IMR-90 (cell line): ENCODE results near the gene CCDC33. TPM values are rescaled to one million over a fixed set of nuclear protein-coding genes. Genes with fewer than 3 reads are reported as not detected.

Source experiments
- ATAC-seq: fragments of 200-7000 bp; cut with Tn5 transposase; 2 replicates; pipeline ENCODE4 v1.9.1; 2020; ENCODE audit warnings: low read depth, mild to moderate bottlenecking, moderate library complexity
- BruUV-seq: library from RNA; stranded (reverse); fragments of 400-500 nt; replicated peaks from 2 replicates; lab custom pipeline; 2021; lab: Mats Ljungman, UMichigan
- CTCF ChIA-PET: fragments of 300-600 bp; formaldehyde crosslinking; extraction: SDS; loops from one replicate; lab custom pipeline; 2021; ENCODE audit warnings: antibody characterized with exemption; lab: Yijun Ruan, JAX
- POLR2A ChIA-PET: fragments of 300-600 bp; sonication (Branson Sonifier 250); formaldehyde crosslinking; loops from one replicate; lab custom pipeline; 2022; ENCODE audit warnings: antibody characterized with exemption; ENCODE audit not compliant: unreplicated experiment; lab: Charles Lee
- DNase-seq: peaks from one replicate; pipeline ENCODE4 v3.0.0; 2013
- H2AFZ ChIP-seq: replicated peaks from 2 replicates; pipeline ENCODE3; 2013; ENCODE audit warnings: low read length, mild to moderate bottlenecking; ENCODE audit not compliant: poor library complexity
- H2AK5ac ChIP-seq: 2 replicates; pipeline ENCODE4 v1.6.1; 2013; ENCODE audit warnings: low read depth, low read length, inconsistent platforms
- H2AK9ac ChIP-seq: replicated peaks from 2 replicates; pipeline ENCODE3; 2013; ENCODE audit warnings: mild to moderate bottlenecking, low read depth, low read length, moderate library complexity; ENCODE audit not compliant: poor library complexity
- H2BK120ac ChIP-seq: 2 replicates; pipeline ENCODE4 v1.6.1; 2013; ENCODE audit warnings: low read depth, low read length, inconsistent platforms
- H2BK15ac ChIP-seq: 3 replicates; pipeline ENCODE4 v1.6.1; 2013; ENCODE audit warnings: low read depth, low read length, inconsistent platforms
- H2BK20ac ChIP-seq: 2 replicates; pipeline ENCODE4 v1.6.1; 2013; ENCODE audit warnings: low read depth, mild to moderate bottlenecking, inconsistent platforms, low read length, moderate library complexity
- H2BK5ac ChIP-seq: 2 replicates; pipeline ENCODE4 v1.6.1; 2013; ENCODE audit warnings: mild to moderate bottlenecking, low read depth, low read length, inconsistent platforms; ENCODE audit not compliant: poor library complexity, severe bottlenecking
- H3K14ac ChIP-seq: replicated peaks from 2 replicates; pipeline ENCODE4 v1.6.1; 2013; ENCODE audit warnings: low read depth, low read length, inconsistent platforms
- H3K18ac ChIP-seq: 2 replicates; pipeline ENCODE4 v1.6.1; 2013; ENCODE audit warnings: low read depth, low read length, control low read depth
- H3K23ac ChIP-seq: 2 replicates; pipeline ENCODE4 v1.6.1; 2013; ENCODE audit warnings: low read depth, low read length, inconsistent platforms
- H3K27ac ChIP-seq: 2 replicates; pipeline ENCODE4 v1.5.1; 2013; ENCODE audit warnings: mild to moderate bottlenecking, control low read depth, low read length; ENCODE audit not compliant: insufficient read depth
- H3K27me3 ChIP-seq: 2 replicates; pipeline ENCODE4 v1.6.1; 2013; ENCODE audit warnings: low read length; ENCODE audit not compliant: control insufficient read depth, insufficient read depth
- H3K36me3 ChIP-seq: 2 replicates; pipeline ENCODE4 v1.6.1; 2013; ENCODE audit warnings: low read length, mixed read lengths; ENCODE audit not compliant: control insufficient read depth, insufficient read depth
- H3K4ac ChIP-seq: 2 replicates; pipeline ENCODE4 v1.6.1; 2013; ENCODE audit warnings: low read depth, low read length, inconsistent platforms
- H3K4me1 ChIP-seq: 2 replicates; pipeline ENCODE4 v1.6.1; 2013; ENCODE audit warnings: low read length, mixed read lengths; ENCODE audit not compliant: control insufficient read depth, insufficient read depth
- H3K4me2 ChIP-seq: 2 replicates; pipeline ENCODE4 v1.6.1; 2013; ENCODE audit warnings: low read depth, mild to moderate bottlenecking, control low read depth, low read length, moderate library complexity
- H3K4me3 ChIP-seq: 2 replicates; pipeline ENCODE4 v1.5.1; 2013; ENCODE audit warnings: low read depth, mild to moderate bottlenecking, control low read depth, low read length, moderate library complexity; ENCODE audit not compliant: insufficient read depth
- H3K56ac ChIP-seq: 2 replicates; pipeline ENCODE4 v1.6.1; 2013; ENCODE audit warnings: low read length, inconsistent platforms; ENCODE audit not compliant: insufficient read depth; ENCODE audit errors: extremely low read depth
- H3K79me1 ChIP-seq, 2 experiments: 2 replicates each; pipeline ENCODE4 v1.6.1; 2013; ENCODE audit warnings: low read length in 2 of 2, inconsistent platforms in 1 of 2, low read depth in 1 of 2
- H3K9ac ChIP-seq: 2 replicates; pipeline ENCODE4 v1.6.1; 2013; ENCODE audit warnings: low read depth, low read length, control low read depth
- H3K9me1 ChIP-seq: 2 replicates; pipeline ENCODE4 v1.6.1; 2013; ENCODE audit warnings: low read length, inconsistent platforms; ENCODE audit not compliant: insufficient read depth
- H3K9me3 ChIP-seq: 2 replicates; pipeline ENCODE4 v1.6.1; 2013; ENCODE audit warnings: low read length; ENCODE audit not compliant: control insufficient read depth, insufficient read depth
- H4K20me1 ChIP-seq: 2 replicates; pipeline ENCODE4 v1.6.1; 2013; ENCODE audit warnings: low read length, inconsistent platforms; ENCODE audit not compliant: insufficient read depth
- H4K5ac ChIP-seq: 2 replicates; pipeline ENCODE4 v1.6.1; 2013; ENCODE audit warnings: mild to moderate bottlenecking, low read depth, low read length, control low read depth
- H4K8ac ChIP-seq, 2 experiments: 2 replicates each; pipeline ENCODE4 v1.6.1; 2013; ENCODE audit warnings: low read depth in 2 of 2, low read length in 2 of 2, control low read depth in 1 of 2, inconsistent platforms in 1 of 2
- H4K91ac ChIP-seq: 2 replicates; pipeline ENCODE4 v1.6.1; 2013; ENCODE audit warnings: low read depth, low read length, inconsistent platforms; ENCODE audit not compliant: insufficient read depth
- BHLHE40 ChIP-seq: fragments of 150-350 bp; IDR thresholded peaks from 2 replicates; pipeline ENCODE4 v1.6.1; 2016; ENCODE audit warnings: mild to moderate bottlenecking, low read depth, low read length
- CHD1 ChIP-seq: IDR thresholded peaks from 2 replicates; pipeline ENCODE4 v1.6.1; 2012; ENCODE audit warnings: low read depth, low read length, improper control_type of control experiment
- CTCF ChIP-seq: conservative IDR thresholded peaks from 2 replicates; pipeline ENCODE4 v1.5.1; 2012; ENCODE audit warnings: mild to moderate bottlenecking, low read depth, low read length, improper control_type of control experiment
- ELK1 ChIP-seq: fragments of 150-350 bp; IDR thresholded peaks from 2 replicates; pipeline ENCODE4 v1.6.1; 2016; ENCODE audit warnings: low read depth, mild to moderate bottlenecking, low read length, moderate library complexity, borderline replicate concordance
- MXI1 ChIP-seq: IDR thresholded peaks from 2 replicates; pipeline ENCODE4 v1.6.1; 2012; ENCODE audit warnings: low read depth, mild to moderate bottlenecking, low read length, moderate library complexity, borderline replicate concordance
- NFE2L2 ChIP-seq: fragments of 150-350 bp; IDR thresholded peaks from 2 replicates; pipeline ENCODE4 v1.6.1; 2016; ENCODE audit warnings: low read depth, mild to moderate bottlenecking, low read length
- POLR2A ChIP-seq: IDR thresholded peaks from 2 replicates; pipeline ENCODE4 v1.6.1; 2012; ENCODE audit warnings: mild to moderate bottlenecking, low read depth, low read length
- RAD21 ChIP-seq: IDR thresholded peaks from 2 replicates; pipeline ENCODE4 v1.6.1; 2012; ENCODE audit warnings: low read length, improper control_type of control experiment
- RCOR1 ChIP-seq: IDR thresholded peaks from 2 replicates; pipeline ENCODE4 v1.6.1; 2012; ENCODE audit warnings: mild to moderate bottlenecking, low read length, improper control_type of control experiment; ENCODE audit not compliant: insufficient replicate concordance
- RFX5 ChIP-seq: IDR thresholded peaks from 2 replicates; pipeline ENCODE4 v1.8.0; 2012; ENCODE audit warnings: low read depth, mild to moderate bottlenecking, low read length, moderate library complexity
- SMC3 ChIP-seq: fragments of 150-350 bp; IDR thresholded peaks from 2 replicates; pipeline ENCODE4 v1.6.1; 2016; ENCODE audit warnings: low read depth, mild to moderate bottlenecking, antibody characterized with exemption, low read length, moderate library complexity
- WGBS, 2 experiments: methylation state at CpG; one replicate each; pipeline versions ENCODE4 v1.1.5 to v1.1.7; 2013; ENCODE audit warnings: missing lambda C conversion rate in 2 of 2; ENCODE audit not compliant: insufficient read length in 1 of 2; ENCODE audit errors: extremely low coverage in 2 of 2; 5-methylcytosine and 5-hydroxymethylcytosine counted together
- dilution Hi-C: fragments of 300-500 bp; cut with HindIII; formaldehyde crosslinking; loops from one replicate; pipeline ENCODE4 v1.14.3; 2018; ENCODE audit warnings: low sequenced_read_pairs; ENCODE audit not compliant: unreplicated experiment
- in situ Hi-C: fragments of 300-500 bp; cut with MboI; formaldehyde crosslinking; loops from 3 replicates; pipeline ENCODE4 v1.14.3; 2019; ENCODE audit warnings: low sequenced_read_pairs, inconsistent platforms, mixed read lengths
- intact Hi-C: fragments of 100-400 bp; cut with micrococcal nuclease; formaldehyde crosslinking; loops from 2 replicates; pipeline ENCODE4 v1.10.0; 2022
- polyA plus RNA-seq, 3 experiments: library from polyadenylated mRNA; depleted of rRNA; stranded (reverse); fragments of >200 nt; gene quantifications; 2 replicates each; pipeline ENCODE4 v1.2.3, GENCODE V29; 2012; ENCODE audit warnings: low replicate concordance in 1 of 3
- total RNA-seq: library from RNA; depleted of rRNA; stranded (reverse); fragments of >200 nt; gene quantifications from 2 replicates; pipeline ENCODE4 v1.2.3, GENCODE V29; 2012

The CCDC33 gene
- total and polyA plus RNA-seq, 2 of the 4 experiments (the other 2 are of a cell fraction): not detected

GRCh38 chr15:74305687-74306086 lies 69.6 kb downstream of the CCDC33 start:
- Histone ChIP-seq H3K9me1 (no peaks in the 10 kb centered on the region), H3K9ac (no peak overlapping the region), H2BK15ac (no peak overlapping the region), H2BK120ac (no peak overlapping the region), H3K18ac (no peak overlapping the region), H3K14ac (no peak overlapping the region), H3K27me3 (peaks cover 91% of the 10 kb centered on the region), H3K23ac (no peak overlapping the region), H3K9me3 (no peaks in the 10 kb centered on the region), H2AK5ac (no peak overlapping the region), H2BK20ac (no peak overlapping the region), H3K56ac (no peak overlapping the region), H2BK5ac (no peak overlapping the region), H2AFZ (no peak overlapping the region), H3K4me2 (no peak overlapping the region), H4K5ac (no peak overlapping the region), H4K8ac (no peak overlapping the region), H4K91ac (no peak overlapping the region), H2AK9ac (no peak overlapping the region), H4K20me1 (no peaks in the 10 kb centered on the region), H3K4ac (no peak overlapping the region), H3K4me1 (no peaks in the 10 kb centered on the region), H3K4me3 (no peak overlapping the region), H3K79me1 (no peaks in the 10 kb centered on the region), H3K36me3 (no peaks in the 10 kb centered on the region), H3K27ac (no peak overlapping the region)
- DNase-seq (no peak), ATAC-seq (no peak)
- 85% methylated on average over 2 of the region's 7 CpGs; no CpG with 5 or more reads in 1 of the 2 experiments for WGBS, 2 experiments
- ChIA-PET POLR2A (no interaction called here), CTCF (no interaction called here)
- no TSS peak for BruUV-seq
- no peak for TF ChIP-seq BHLHE40
- no peak for TF ChIP-seq SMC3
- no peak for TF ChIP-seq MXI1
- no peak for TF ChIP-seq POLR2A
- no peak for TF ChIP-seq CTCF
- no peak for TF ChIP-seq RAD21
- no peak for TF ChIP-seq RFX5
- TF ChIP-seq CHD1: no peak
- TF ChIP-seq ELK1: no peak
- no peak for TF ChIP-seq RCOR1
- TF ChIP-seq NFE2L2: no peak
- intact Hi-C loops: no loop called here
- in situ Hi-C loops: loop anchor here (5.0 kb wide), 1 partner anchor 178 kb away; no protein-coding TSS in a partner anchor
- dilution Hi-C loops: no loop called here
